Muscle of leg (tissue), 11 donors: ENCODE data around the gene CAVIN1. TPM values are rescaled to one million over a fixed set of nuclear protein-coding genes. Genes with fewer than 3 reads are reported as not detected.

Experiments used
- DNase-seq: peaks from one replicate; pipeline ENCODE4 v3.0.0; 2013
- H3K27ac ChIP-seq: one replicate; pipeline ENCODE4 v1.5.1; 2013; ENCODE audit warnings: mild to moderate bottlenecking, low read length, control low read depth
- H3K27me3 ChIP-seq: one replicate; pipeline ENCODE4 v1.6.1; 2013; ENCODE audit warnings: low read length; ENCODE audit not compliant: control insufficient read depth, insufficient read depth
- H3K36me3 ChIP-seq: one replicate; pipeline ENCODE4 v1.6.1; 2013; ENCODE audit warnings: low read length; ENCODE audit not compliant: control insufficient read depth, insufficient read depth
- H3K4me1 ChIP-seq: one replicate; pipeline ENCODE4 v1.6.1; 2013; ENCODE audit warnings: low read length; ENCODE audit not compliant: control insufficient read depth, insufficient read depth
- H3K4me3 ChIP-seq: one replicate; pipeline ENCODE4 v1.5.1; 2013; ENCODE audit warnings: low read length, control low read depth
- H3K9me3 ChIP-seq: replicated peaks from 2 replicates; pipeline ENCODE4 v1.6.1; 2013; ENCODE audit warnings: low read depth, low read length; ENCODE audit not compliant: control insufficient read depth
- WGBS: methylation state at CpG from one replicate; pipeline ENCODE4 v1.1.5; 2013; ENCODE audit warnings: missing lambda C conversion rate; ENCODE audit not compliant: insufficient coverage; 5-methylcytosine and 5-hydroxymethylcytosine counted together
- polyA plus RNA-seq, 8 donors: library from polyadenylated mRNA; unstranded; fragments of 120-200 nt; gene quantifications; one replicate each; pipeline versions ENCODE4 v1.2.1 to v1.2.3, GENCODE V29; 2013; ENCODE audit warnings: inconsistent platforms in 1 of 8, low replicate concordance in 1 of 8; ENCODE audit not compliant: insufficient read length in 8 of 8, insufficient read depth in 1 of 8
- total RNA-seq: library from RNA; stranded (reverse); fragments of 120-200 nt; gene quantifications from one replicate; pipeline ENCODE4 v1.2.4, GENCODE V29; 2013

Gene CAVIN1
- total and polyA plus RNA-seq, 9 donors = 206 to 334 (median 291) TPM

DNA sequence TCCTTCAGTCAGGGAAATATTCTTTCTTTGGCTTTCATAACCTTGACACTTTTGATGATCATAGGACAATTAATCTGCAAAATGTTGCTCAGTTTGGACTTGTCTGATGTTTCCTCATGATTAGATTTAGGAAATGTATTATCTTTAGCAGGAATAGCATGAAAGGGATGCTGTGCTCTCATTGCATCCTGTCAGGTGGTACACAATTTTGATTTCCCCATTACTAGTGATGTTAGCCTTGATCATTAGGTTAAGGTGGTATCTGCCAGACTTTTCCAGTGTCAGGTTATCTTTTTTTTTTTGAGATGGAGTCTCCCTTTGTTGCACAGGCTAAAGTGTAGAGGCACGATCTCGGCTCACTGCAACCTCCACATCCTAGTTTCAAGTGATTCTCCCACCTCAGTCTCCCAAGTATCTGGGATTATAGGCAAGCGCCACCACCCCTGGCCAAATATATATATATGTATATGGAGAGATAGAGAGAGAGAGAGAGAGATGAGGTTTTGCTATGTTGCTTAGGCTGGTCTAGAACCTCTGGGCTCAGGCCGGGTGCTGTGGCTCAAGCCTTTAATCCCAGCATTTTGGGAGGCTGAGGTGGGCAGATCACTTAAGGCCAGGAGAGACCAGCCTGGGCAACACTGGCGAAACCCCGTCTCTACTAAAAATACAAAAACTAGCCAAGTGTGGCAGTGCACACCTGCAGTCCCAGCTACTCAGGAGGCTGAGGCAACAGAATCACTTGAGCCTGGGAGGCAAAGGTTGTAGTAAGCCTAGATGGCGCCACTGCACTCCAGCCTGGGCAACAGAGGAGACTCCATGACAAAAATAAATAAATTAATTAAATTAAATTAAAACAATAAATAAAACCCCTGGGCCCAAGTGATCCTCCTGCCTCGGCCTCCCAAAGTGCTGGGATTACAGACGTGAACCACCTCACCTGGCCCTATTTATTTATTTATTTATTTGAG, 15.8 kb upstream of the CAVIN1 start:
- H3K27me3 ChIP-seq = no peaks in the 10 kb centered on the region
- H3K27ac ChIP-seq = no peak overlapping the region
- H3K4me3 ChIP-seq = no peak overlapping the region
- no peaks in the 10 kb centered on the region for H3K9me3 ChIP-seq
- no peaks in the 10 kb centered on the region for H3K36me3 ChIP-seq
- DNase-seq = no peak
- WGBS = 90% methylated on average over 2 of the region's 9 CpGs
- peaks cover 10% of the 10 kb centered on the region for H3K4me1 ChIP-seq

DNA sequence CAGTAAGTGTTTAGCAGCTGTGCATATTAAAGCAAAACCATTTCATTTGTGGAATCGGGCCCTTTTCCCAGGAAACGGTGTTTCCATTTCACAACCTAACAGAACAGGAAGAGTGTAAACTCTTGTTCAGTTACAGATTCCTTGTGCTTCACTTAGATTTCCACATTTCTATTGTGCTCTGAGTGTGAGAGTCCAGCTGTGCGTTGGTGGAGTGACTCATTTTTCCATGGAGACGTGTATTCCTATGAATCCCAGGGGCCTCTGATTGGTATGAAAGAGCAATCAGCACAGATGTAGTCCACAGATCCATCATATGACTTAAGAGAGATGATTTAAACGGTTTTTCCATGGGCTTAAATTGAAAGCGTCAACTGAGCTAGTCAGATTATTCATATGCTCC, 13.3 kb upstream of the CAVIN1 start:
- Histone ChIP-seq H3K4me1 (peaks cover 16% of the 10 kb centered on the region), H3K9me3 (no peaks in the 10 kb centered on the region), H3K27ac (peak overlapping the region; percentile 96), H3K36me3 (no peaks in the 10 kb centered on the region), H3K27me3 (no peaks in the 10 kb centered on the region), H3K4me3 (no peak overlapping the region)
- no CpG with 5 or more reads among the region's 6 CpGs for WGBS
- peak; percentile 98 for DNase-seq

GRCh38 chr17:42431758-42432161, 8.7 kb upstream of the CAVIN1 start:
- H3K4me3 ChIP-seq = no peak overlapping the region
- H3K27ac ChIP-seq = peak overlapping the region; percentile 62
- peak; percentile 64 for DNase-seq
- WGBS = 45% methylated on average over 2 of the region's 3 CpGs
- no peaks in the 10 kb centered on the region for H3K27me3 ChIP-seq
- no peaks in the 10 kb centered on the region for H3K36me3 ChIP-seq
- H3K9me3 ChIP-seq = no peaks in the 10 kb centered on the region
- peaks cover 31% of the 10 kb centered on the region for H3K4me1 ChIP-seq

GRCh38 chr17:42429726-42430447, 6.8 kb upstream of the CAVIN1 start:
- H3K36me3 ChIP-seq = peaks cover 4% of the 10 kb centered on the region
- H3K9me3 ChIP-seq = no peaks in the 10 kb centered on the region
- H3K27ac ChIP-seq = peak overlapping the region; percentile 85
- peaks cover 29% of the 10 kb centered on the region for H3K4me1 ChIP-seq
- no CpG with 5 or more reads among the region's 3 CpGs for WGBS
- H3K4me3 ChIP-seq = no peak overlapping the region
- H3K27me3 ChIP-seq = no peaks in the 10 kb centered on the region
- peak; percentile 63 for DNase-seq

DNA sequence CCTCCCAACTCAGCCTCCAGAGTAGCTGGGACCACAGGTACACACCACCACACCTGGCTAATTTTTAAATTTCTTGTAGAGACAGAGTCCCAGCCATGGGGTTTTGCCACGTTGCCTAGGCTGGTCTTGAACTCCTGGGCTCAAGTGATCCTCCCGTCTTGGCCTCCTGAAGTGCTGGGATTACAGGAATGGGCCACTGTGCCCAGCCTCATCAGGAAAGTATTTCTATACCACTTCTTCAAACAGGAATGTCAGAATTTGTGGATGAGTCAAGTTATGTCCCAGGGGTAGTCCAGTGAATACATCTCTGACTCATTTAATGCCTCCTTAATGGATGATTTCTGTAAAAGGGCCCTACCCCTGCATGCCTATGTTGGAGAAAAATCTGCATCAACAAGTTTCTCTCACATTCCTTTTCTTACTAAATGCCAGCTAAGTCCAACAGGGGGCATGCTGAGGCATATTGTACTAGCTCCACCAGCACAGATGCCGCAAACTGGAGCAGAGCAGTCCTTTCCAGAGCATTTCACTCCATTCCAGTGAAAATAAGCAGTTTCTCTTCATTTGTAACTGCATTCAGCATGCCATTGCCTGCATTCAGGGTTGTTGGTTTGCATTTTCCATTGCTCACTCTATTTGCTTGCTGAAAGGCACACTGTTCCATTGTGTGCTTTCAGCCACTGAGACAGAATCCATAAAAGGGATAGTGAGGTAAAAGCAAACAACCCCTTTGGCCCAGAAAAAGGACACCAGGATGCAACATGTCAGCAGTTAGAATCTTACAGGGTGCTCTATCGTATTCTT, 5.3 kb upstream of the CAVIN1 start:
- peak overlapping the region; percentile 80 for H3K27ac ChIP-seq
- H3K36me3 ChIP-seq = peaks cover 4% of the 10 kb centered on the region
- no peak overlapping the region for H3K4me3 ChIP-seq
- H3K4me1 ChIP-seq = peaks cover 44% of the 10 kb centered on the region
- no peaks in the 10 kb centered on the region for H3K9me3 ChIP-seq
- 25% methylated on average over 1 of the region's 4 CpGs for WGBS
- peak; percentile 87 for DNase-seq
- peaks cover 1% of the 10 kb centered on the region for H3K27me3 ChIP-seq

GRCh38 chr17:42424991-42425610, 2.0 kb upstream of the CAVIN1 start:
- peaks cover 43% of the 10 kb centered on the region for H3K4me1 ChIP-seq
- no peak for DNase-seq

DNA sequence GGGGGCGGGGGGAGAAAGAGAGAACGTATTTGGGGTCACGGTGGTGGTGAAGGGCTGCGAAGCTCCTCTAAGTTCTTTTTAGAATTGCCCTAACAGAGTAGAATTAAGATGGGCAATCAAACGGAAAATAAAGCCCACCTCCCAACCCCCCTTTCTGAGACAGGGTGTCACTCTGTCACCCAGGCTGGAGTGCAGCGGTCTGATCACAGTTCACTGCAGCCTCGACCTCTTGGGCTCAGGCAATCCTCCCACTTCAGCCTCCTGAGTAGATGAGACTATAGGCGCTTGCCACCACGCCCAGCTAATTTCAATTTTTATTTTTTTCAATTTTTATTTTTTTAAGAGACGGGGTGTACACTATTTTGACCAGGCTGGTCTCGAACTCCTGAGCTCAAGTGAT, 710 bp upstream of the CAVIN1 start:
- peaks cover 44% of the 10 kb centered on the region for H3K4me1 ChIP-seq
- 61% methylated on average over 5 of the region's 11 CpGs for WGBS
- peak overlapping the region; percentile 99 for H3K27ac ChIP-seq
- peaks cover 20% of the 10 kb centered on the region for H3K36me3 ChIP-seq
- peak overlapping the region; percentile 100 for H3K4me3 ChIP-seq
- no peaks in the 10 kb centered on the region for H3K9me3 ChIP-seq
- DNase-seq = no peak
- peaks cover 17% of the 10 kb centered on the region for H3K27me3 ChIP-seq

More at GRCh38 chr17:42424991-42425610, 2.0 kb upstream of the CAVIN1 start:
- peaks cover 12% of the 10 kb centered on the region for H3K36me3 ChIP-seq
- WGBS = 33% methylated on average over 1 of the region's 4 CpGs
- peaks cover 17% of the 10 kb centered on the region for H3K27me3 ChIP-seq
- H3K4me3 ChIP-seq = no peak overlapping the region
- no peaks in the 10 kb centered on the region for H3K9me3 ChIP-seq
- H3K27ac ChIP-seq = peak overlapping the region; percentile 23

- peaks cover 17% of the 10 kb centered on the region for H3K27me3 ChIP-seq
- H3K4me3 ChIP-seq = peak overlapping the region; percentile 100
- peak; percentile 53 for DNase-seq
- peaks cover 21% of the 10 kb centered on the region for H3K36me3 ChIP-seq
- WGBS = 0% methylated on average over 42 of the region's 44 CpGs
- H3K9me3 ChIP-seq = no peaks in the 10 kb centered on the region
- H3K27ac ChIP-seq = peak overlapping the region; percentile 99
- H3K4me1 ChIP-seq = peaks cover 42% of the 10 kb centered on the region
These were observed 571 bp downstream of the CAVIN1 start for GRCh38 chr17:42422412-42422957.
